Bronchial epithelial cell (primary cell): ENCODE results near the gene RAB8A. TPM values are rescaled to one million over a fixed set of nuclear protein-coding genes. Genes with fewer than 3 reads are reported as not detected.
A peak's percentile ranks its signal among the peaks of the same experiment; 100 is the strongest.

Experiments used
- DNase-seq: peaks from one replicate; pipeline ENCODE4 v3.0.0-alpha.2; 2010; ENCODE audit warnings: low read depth
- FAIRE-seq: peaks from 2 replicates; lab custom pipeline; 2011; peaks lifted over from hg19 to GRCh38; lab: Jason Lieb, UNC
- H3K27me3 ChIP-seq: 2 replicates; pipeline ENCODE4 v1.5.1; 2011; ENCODE audit warnings: low read length; ENCODE audit not compliant: control insufficient read depth, insufficient read depth
- H3K36me3 ChIP-seq: 2 replicates; pipeline ENCODE4 v1.5.1; 2011; ENCODE audit warnings: low read length; ENCODE audit not compliant: control insufficient read depth, insufficient read depth
- H3K4me3 ChIP-seq: 2 replicates; pipeline ENCODE4 v1.5.1; 2011; ENCODE audit warnings: mild to moderate bottlenecking, low read depth, low read length, control low read depth
- total RNA-seq: library from RNA; depleted of rRNA; stranded (reverse); fragments of >200 nt; gene quantifications from 2 replicates; pipeline ENCODE4 v1.2.1, GENCODE V29; 2014
- TF ChIP-seq, protein P1 (sequence below): IDR thresholded peaks from 2 replicates; pipeline ENCODE4 v1.5.1; 2011; ENCODE audit warnings: mild to moderate bottlenecking, moderate library complexity, low read length, control low read depth, inconsistent platforms; ENCODE audit not compliant: insufficient read depth, severe bottlenecking

The RAB8A gene
- total RNA-seq, 1 donor from 2014 or later: 76.6 TPM

DNA sequence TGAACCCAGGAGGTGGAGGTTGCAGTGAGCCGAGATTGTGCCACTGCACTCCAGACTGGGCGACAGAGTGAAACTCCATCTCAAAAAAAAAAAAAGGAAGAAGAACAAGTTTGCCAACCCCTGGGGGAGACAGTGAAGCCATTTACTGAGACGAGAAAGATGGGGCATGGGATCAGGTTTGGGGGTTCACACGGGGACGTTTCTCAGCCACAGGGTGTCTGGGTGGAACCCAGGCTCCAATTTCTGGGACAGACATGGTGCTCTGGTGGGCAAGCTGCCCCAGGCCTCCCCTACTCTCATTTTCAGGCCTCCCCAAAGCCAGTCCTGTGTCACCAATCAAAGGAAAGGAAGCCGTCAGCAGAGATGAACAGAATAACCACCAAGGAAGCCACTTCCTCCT lies 45.2 kb downstream of the RAB8A start:
- H3K4me3 ChIP-seq: no peak overlapping the region
- no peaks in the 10 kb centered on the region for H3K36me3 ChIP-seq
- no peak for FAIRE-seq
- no peaks in the 10 kb centered on the region for H3K27me3 ChIP-seq
- DNase-seq: no peak
- TF ChIP-seq, protein P1, sequence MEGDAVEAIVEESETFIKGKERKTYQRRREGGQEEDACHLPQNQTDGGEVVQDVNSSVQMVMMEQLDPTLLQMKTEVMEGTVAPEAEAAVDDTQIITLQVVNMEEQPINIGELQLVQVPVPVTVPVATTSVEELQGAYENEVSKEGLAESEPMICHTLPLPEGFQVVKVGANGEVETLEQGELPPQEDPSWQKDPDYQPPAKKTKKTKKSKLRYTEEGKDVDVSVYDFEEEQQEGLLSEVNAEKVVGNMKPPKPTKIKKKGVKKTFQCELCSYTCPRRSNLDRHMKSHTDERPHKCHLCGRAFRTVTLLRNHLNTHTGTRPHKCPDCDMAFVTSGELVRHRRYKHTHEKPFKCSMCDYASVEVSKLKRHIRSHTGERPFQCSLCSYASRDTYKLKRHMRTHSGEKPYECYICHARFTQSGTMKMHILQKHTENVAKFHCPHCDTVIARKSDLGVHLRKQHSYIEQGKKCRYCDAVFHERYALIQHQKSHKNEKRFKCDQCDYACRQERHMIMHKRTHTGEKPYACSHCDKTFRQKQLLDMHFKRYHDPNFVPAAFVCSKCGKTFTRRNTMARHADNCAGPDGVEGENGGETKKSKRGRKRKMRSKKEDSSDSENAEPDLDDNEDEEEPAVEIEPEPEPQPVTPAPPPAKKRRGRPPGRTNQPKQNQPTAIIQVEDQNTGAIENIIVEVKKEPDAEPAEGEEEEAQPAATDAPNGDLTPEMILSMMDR: no peak

DNA sequence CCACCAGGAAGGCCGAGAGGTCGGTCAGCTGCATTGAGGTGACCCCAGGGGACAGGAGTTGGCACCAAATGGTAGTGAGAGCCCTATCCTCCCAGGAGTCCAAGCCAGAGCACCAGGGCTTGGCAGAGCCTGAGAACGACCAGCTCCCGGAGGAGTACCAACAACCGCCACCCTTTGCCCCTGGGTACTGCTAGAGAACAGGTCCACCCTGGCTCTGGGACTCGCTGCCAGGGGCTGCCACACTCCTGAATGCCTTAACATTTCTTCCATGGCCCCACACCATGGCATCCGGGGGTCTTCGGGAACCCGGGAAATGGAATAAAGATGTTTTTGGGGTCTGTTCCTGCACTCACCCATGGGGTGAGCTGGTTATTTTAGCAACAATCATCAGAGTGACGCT lies 45.9 kb downstream of the RAB8A start:
- Histone ChIP-seq H3K36me3 (no peaks in the 10 kb centered on the region), H3K4me3 (no peak overlapping the region), H3K27me3 (no peaks in the 10 kb centered on the region)
- FAIRE-seq (no peak), DNase-seq (no peak)
- TF ChIP-seq, protein P1: no peak

DNA sequence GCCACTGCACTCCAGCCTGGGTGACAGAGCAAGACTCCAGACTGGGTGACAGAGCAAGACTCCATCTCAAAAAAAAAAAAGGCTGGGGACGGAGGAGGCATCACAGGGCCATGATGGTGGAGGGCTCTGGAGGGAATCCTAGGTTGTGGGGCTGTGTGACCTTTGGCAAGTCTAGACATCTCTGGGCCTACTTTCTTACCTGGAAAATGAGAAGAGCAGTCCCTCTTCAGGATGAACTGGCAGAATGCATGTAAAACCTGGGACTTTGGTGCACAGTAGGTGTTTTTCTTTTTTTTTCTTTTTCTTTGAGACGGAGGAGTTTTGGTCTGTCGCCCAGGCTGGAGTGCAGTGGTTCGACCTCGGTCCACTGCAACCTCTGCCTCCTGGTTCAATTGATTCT lies 48.0 kb downstream of the RAB8A start:
- Histone ChIP-seq H3K27me3 (no peaks in the 10 kb centered on the region), H3K4me3 (no peak overlapping the region), H3K36me3 (no peaks in the 10 kb centered on the region)
- TF ChIP-seq, protein P1: no peak
- FAIRE-seq (no peak), DNase-seq (no peak)

DNA sequence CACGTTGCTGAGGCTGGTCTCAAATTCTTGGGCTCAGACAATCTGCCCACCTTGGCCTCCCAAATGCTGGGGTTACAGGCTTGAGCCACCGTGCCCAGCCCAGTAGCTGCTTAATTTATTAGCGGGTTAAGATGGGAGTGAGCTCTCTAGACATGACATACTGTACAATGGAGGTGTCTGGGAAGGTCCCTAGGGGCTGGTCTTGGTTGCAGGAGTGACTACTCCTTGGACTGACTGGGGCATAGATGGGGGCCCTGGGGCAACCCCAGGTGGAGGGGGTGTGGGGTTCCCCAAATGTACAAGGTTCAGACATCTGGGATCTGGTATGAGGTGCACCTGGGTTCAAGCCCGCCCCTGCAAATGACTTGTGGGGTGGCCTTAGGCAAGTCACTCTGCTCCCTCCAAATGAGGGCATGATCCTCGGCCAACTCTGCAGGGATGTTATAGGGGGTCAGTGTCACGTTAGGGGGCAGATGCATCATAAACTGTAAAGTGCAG lies 48.8 kb downstream of the RAB8A start:
- DNase-seq: no peak
- TF ChIP-seq, protein P1: no peak
- no peak for FAIRE-seq
- H3K36me3 ChIP-seq: no peaks in the 10 kb centered on the region
- no peaks in the 10 kb centered on the region for H3K27me3 ChIP-seq
- no peak overlapping the region for H3K4me3 ChIP-seq

DNA sequence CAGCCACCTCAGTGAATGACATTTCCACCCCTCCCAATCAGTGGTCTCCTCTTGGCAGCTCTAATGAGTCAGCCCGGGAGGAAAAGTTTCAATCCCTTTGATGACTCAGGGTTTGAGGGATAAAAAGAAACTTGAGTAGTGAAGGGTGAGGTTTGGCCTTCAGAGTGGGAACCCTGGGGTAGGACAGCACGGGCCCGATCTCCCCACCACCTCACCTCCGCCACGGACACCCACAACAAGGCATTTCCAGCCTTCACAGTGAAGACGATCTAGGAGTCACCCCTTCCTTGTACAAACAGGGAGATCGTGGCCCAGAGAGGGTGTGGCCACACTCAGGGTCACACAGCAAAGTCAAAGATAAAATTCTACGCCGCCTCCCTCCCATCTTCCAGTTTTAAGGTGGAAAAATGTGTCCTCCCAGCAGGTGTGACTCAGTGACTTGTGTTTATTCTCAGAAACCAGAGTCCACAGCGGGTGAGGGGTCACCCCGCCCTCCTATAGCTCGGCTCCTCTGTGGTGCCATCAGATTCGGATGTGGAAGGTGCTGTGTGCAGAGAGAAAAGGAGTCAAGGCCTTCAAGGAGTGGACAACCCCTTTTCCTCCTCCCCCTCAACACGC lies 49.4 kb downstream of the RAB8A start:
- TF ChIP-seq, protein P1: no peak
- no peaks in the 10 kb centered on the region for H3K27me3 ChIP-seq
- no peaks in the 10 kb centered on the region for H3K36me3 ChIP-seq
- DNase-seq: peak; percentile 94
- H3K4me3 ChIP-seq: no peak overlapping the region
- FAIRE-seq: no peak

DNA sequence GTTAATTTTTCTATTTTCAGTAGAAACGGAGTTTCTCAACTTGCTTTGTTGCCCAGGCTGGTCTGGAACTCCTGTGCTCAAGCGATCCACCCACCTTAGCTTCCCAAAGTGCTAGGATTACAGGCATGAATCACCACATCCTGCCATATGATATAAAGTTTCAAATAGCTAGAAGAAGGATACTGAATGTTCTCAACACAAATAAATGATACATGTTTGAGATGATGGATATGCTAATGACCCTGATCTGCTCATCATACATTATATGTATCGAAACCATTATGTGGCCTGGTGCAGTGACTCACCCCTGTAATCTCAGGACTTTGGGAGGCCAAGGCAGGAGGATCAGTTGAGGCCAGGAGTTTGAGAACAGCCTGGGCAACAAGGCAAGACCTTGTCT lies 50.2 kb downstream of the RAB8A start:
- Histone ChIP-seq H3K36me3 (no peaks in the 10 kb centered on the region), H3K4me3 (no peak overlapping the region), H3K27me3 (no peaks in the 10 kb centered on the region)
- TF ChIP-seq, protein P1: no peak
- peak; percentile 23 for FAIRE-seq
- peak; percentile 97 for DNase-seq
